ENCODE data around the gene UPP1.

Gene UPP1

DNA sequence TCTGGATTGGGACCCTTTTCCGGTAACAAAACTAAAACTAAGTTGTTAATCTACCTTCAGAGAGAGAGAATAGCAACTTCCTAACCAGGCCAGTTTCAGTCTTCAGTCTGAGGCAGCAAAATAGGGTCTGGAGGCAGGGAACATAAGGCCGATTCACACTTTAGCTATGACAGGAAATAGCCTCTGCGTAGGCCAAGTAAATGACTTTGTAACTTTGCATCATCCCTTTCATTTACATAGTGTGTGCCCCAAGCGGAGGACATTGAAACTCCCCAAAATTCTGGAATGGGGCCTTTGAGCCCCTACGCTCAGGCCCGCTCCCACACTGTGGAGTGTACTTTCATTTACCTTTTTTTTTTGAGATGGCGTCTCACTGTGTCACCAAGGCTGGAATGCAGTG is 1.7 kb upstream of the UPP1 start:
- DNase-seq: peak; percentile 28

DNA sequence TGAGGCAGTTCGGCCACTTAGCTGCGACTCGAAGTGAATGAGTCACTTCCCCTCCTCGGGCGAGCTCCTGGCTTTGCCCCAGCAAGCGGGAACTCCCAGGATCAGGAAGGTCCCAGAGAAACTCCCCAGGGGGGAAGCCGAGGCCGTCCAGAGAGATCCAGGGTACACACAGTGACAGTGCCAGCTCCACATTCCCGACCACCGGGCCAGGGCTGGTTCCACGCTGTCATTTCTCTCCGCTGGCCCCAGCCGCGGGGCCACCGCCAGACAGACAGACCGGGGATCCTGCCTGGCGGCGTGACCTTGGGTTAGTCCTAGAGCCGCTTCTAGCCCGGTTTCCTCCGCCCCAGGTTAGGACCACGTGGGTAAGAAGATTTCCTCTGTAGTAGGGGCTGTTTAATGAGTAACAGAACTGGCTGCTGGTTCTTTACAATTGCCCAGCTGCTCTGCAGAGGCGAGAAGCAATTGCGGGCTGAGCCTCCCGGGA is 463 bp upstream of the UPP1 start:
- DNase-seq: no peak

DNA sequence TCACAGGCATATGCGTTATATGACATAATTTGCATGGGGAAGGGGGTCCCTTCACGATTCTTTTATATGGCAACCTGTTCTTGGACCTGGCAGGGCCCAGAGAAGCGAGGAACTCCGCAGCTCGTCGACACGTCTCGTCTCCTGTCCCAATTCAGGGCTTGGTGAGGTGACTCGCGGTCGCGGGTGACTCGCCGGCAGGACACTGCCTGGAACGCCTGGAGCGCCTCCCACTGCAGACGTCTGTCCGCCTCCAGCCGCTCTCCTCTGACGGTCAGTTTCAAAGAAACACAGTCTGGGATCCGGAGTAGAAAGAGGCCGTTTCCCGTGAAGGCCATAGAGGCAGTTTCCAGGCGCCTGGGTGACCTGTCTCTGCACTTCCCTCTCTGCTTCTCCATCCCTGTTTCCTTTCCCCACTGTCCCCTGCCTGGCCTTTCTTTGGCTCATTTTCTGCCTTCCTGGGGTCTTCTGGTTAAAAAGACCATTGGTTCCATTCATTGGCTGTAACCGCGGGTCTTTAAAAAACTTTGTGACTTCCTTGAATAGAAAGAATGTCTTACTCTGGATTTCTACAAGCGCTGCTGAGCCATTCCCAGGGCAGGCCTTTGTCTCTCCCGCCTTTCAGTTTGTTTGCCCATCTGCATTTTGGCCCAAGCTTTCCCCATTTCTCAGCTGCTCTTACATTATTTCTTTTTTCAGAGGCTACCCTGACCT is 1.2 kb downstream of the UPP1 start:
- no peak for DNase-seq

DNA sequence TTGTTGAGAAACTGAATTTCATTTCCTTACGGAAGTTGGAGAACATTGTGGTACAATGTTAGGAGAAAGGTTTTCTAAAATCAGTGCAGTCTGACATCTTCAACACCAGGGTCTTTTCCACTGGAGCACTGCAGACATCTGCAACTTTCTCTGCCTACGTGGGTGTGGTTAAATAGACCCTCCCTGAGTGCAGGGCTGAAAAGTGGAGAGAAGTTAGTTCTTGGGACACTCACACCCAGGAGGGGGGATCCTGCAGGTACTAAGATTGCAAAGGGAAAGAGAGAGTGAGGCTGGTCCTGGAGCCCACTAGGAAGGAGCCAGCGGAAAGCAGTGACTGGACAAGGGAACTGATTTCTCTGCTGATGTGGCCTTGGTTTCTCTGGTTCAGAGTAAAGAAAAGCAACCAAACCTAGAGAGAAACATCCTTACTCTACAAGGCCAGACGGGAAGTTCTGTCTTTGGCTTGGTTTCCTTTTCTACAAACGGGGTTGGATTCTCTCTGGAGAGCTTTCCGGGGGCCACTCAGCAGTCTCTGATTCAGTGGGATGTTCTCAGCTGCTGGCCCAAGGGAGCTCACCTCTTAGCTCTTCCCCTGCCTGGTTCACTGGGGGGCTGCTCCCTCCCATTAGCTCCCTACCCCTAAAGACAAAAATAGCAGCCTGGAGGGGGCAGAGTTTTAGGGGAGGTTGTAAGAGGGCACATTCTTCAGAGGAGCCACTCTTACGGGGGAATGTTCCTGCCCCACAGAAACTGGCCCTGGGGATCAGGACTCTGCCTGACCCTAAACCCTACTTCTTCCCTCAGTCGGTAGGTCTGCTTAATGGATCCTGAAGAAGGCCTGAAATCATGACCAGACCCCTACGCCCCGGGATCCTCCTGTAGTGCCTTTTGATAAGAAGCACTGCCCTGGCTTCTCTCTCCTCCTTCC is 2.7 kb downstream of the UPP1 start:
- DNase-seq: no peak

DNA sequence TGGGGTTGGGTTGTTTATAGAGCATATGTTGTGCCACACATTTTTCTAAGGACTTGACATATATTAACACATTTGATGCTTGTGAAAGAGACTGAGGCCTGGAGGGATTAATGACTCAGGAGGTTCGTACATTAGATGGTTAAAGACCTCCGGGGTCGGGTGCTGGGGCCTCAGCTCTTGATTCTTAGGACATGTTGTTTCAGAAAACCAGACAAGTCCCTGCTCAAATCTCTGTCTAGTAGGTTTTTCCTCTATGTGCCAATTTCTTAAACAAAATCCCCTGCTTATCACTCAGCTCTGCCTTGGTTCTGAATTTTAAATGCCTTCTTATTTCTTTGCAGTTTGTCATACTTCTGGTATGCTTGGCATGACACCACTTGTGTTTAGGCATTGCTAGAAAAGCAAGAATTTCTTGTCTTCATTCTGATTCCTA is 5.8 kb downstream of the UPP1 start:
- no peak for DNase-seq

DNA sequence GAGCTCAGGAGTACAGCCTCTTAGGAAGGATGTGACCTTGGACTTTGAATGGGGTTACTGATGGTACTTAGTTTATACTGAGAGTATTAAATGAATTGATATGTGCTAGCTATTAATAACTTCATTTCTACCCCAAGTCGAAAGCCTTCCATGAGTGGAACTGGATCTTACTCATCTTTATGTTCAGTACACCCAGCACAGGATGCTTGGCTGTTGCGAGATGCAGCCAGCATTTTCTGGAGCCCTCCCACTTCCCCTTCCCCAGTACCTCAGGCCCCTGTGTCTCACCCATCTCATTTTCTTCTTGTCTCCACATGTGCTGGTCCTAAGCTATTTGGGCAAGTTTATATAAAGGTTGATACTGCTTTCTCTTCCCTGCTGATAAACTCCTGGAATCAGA is 7.2 kb downstream of the UPP1 start:
- DNase-seq: peak; percentile 36

DNA sequence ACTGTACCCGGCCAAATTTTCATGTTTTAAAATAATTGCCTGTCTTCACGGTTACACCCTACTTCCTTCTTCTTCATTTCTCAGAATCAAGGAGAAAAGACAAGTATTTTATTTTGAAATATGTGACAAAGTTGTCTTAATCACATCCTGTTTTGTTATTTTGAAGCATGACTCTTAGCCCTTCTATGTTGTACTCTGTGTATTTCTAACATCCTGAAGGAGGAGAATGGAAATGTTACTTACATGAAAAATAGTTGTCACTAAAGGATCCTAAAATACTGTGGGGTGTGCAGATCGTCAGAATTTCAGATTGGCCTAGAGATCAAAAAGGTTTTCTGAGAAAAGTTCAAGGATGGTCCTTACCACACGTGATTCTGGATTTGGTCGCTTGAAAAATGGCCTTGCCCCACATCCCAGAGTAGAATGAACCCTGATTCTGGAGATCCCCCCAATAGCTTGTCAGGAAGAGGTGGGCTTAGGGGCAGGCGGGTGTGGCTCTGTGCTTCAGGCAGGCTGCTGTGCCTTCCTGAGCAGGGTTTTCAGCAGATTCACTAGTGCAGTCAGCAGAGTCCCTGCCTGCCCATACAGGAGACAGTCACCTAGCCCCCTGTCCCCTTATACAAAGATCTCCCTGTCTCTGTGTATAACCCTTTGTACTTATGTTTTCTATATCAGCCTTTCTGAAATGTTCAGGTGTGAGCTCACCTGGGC is 8.6 kb downstream of the UPP1 start:
- DNase-seq: no peak

DNA sequence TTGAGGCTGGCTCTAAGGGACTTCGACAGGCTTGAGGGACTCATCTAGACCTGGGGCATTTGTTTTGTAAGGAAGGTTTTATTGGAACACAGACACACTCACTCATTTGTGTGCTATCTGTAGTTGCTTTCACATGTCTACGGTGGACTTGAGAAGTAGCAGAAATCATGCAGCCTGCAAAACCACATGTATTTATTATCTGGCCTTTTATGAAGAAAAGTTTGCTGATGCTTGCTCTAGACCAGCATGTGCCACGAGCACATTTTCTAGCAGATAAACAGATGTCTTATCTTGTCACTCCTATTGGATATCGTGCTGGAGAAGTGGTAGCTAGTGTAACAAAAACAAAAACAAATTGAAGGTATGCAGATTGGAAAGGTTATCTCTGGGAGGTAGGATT is 9.8 kb downstream of the UPP1 start:
- DNase-seq: no peak

DNA sequence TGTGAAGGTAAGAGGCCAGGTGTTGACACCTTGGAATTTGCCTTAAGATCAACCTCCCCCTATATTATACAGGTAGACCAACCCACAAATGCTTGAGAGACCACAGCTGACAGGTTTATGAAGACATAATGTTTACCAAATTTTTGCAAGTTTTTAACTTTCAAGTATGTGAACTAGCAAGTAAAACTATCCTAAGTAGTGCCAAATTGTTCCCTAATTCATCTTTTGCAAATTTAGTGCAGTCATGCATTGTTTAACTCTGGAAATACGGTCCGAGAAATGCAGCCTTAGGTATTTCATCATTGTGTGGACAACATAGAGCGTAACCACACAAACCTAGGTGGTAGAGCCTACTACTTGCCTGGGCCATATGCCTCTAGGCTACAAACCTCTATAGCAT is 10.7 kb downstream of the UPP1 start:
- DNase-seq: no peak

DNA sequence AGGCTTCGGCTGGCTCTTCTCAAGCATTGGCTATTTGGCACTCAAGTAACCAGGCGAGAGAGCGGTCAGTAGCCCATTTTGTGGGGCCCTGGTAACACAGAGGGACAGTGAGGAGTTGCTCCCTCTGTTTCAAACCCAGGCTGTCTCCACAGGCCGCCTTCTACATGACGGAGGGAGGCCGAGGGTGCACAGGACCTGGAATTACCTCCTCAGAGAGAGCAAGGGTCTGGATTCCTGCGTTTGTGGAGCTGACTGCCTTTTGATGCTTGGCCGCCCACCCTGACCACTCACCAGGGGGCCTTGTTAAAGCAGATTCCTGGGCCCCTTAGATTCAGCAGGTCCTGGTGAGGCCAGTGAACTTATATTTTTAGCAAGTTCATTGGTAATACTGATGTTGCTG is 12.3 kb downstream of the UPP1 start:
- DNase-seq: no peak

DNA sequence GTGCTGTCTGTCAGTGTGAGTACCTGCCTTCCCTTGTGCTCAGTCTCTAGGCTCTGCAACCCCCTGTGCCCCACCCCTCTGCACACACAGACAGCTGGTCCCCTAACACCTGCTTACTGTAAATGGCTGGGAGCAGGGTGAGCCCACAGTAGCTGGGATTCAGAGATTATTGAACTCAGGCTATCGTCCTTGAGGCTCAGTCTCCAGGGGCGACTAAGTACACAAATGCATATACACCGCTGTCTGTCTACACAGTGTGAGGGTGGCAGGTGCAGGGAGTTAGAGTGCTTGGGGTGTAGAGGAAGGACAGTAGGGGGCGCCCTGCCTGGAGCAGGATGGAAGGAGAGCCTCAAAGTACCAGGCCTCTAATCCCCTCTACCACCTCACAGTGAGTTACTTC is 12.9 kb downstream of the UPP1 start:
- no peak for DNase-seq

DNA sequence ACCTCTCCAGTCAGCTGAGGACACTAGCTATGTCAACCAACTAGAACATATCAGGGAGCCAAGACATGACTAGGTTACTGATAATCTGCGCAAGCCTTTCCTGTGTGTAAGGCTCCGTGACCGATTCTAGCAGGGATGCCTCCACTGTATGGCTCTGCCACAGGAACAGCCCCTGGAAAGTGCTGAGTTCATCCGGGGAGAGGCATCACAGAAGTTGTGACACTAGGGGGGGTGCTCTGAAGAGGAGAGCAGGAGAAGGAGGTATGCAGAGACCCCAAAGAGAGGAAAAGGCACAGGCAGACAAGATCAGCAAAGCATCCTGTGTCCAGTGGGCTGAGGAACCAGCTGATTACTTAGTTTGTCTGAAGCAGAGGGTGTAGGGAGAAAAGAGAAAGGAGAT is 13.5 kb downstream of the UPP1 start:
- no peak for DNase-seq

DNA sequence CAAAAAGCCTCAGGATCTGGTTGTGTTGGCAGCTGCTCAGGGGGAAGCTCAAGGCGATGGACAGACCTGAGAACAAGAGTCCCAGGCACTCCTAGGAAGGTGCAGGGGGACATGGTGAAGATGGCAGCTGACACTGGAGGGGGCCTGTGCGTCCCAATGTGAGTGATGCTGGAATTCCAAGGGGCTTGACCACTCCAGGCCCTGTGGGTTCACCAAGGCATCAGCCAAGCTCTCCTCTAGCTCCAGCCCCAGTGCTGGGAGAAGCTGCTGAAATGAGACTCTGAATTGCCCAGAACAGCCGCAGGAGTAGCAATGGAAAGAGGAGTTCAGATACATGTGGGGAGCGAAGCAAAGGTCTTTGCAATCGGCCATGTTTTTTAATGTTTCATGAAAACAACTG is 16.0 kb downstream of the UPP1 start:
- DNase-seq: no peak

DNA sequence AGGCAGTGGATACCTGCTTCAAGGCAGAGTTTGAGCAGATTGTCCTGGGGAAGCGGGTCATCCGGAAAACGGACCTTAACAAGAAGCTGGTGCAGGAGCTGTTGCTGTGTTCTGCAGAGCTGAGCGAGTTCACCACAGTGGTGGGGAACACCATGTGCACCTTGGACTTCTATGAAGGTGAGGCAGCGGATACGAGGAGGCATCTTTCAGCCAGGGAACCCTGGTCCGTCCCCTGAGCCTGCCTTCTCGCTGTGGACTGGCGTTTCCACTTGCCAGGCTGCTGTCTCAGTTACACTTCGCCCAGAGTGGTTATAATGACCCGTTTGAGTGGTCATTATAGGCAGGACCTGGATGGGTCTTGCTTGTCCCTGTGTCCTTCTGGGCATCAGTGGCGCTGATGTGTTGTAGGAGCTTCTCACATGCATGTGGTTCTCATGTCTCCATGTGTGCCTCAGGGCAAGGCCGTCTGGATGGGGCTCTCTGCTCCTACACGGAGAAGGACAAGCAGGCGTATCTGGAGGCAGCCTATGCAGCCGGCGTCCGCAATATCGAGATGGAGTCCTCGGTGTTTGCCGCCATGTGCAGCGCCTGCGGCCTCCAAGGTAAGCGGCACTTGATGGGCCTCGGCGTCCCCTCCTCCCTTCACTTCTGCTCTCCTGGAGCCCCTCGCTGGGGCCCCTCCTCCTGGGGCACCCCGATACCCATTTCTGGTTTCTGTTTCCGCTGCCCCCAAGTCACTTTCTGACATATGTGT is 18.0 kb downstream of the UPP1 start:
- DNase-seq: no peak

DNA sequence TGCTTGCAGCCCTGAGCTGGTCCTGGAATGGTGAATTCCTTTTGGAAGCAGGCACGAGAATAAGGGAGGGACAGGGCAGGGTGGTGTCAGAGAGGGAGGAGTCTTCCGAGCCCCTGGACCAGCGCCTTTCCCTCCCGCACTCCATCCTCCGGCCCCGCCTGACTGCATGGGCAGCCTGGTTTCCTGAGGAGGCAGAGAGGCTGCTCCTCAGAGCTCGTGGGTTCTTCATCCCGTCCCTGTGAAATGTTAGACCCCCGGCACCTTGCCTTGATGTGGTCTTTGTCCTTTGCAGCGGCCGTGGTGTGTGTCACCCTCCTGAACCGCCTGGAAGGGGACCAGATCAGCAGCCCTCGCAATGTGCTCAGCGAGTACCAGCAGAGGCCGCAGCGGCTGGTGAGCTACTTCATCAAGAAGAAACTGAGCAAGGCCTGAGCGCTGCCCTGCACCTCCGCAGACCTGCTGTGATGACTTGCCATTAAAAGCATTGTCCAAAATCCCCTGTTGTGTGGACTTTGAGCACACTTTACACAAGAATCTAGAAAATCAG is 18.9 kb downstream of the UPP1 start:
- DNase-seq: no peak

DNA sequence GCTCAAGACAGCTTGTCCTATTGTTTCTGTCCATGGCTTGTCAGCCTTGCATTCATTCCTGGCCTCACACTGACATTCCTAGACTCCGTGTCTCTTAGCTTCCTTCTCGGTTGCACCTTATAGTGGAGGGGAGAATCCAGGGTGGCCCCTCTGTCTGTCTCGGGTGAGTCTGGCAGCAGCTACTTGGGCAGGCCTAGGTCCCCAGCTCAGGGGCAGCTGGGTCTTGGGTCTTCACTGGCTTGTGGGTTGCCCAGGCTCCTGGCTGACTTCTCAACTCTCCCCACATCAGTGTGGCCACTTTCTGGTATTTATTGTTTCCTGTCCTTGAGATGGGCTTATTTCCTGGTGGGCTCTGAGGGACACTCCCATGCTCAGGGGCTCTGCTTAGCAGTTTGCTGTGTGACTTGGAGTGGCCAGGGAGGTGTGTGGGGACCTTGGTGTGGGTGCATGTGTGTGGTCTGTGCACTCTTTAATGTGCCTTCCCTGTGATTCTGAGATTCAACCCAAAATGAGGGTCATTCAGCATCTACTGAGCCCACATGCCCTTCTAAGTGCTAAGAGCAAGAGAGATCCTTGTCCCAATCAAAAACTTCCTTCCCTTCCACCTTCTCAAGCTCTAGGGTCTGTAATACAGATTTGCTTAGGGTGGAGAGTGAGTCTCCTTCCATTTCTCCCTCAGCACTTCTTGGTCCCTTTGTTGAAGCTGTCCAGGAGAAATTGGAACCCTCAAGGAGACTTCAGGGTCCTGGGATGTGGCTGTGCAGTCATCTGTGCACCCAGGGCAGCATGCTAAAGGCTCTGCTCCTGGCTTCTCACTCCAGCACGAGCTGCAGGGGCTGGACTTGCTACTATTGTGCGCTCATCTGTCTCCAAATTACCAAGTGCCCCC is 20.1 kb downstream of the UPP1 start:
- no peak for DNase-seq

DNA sequence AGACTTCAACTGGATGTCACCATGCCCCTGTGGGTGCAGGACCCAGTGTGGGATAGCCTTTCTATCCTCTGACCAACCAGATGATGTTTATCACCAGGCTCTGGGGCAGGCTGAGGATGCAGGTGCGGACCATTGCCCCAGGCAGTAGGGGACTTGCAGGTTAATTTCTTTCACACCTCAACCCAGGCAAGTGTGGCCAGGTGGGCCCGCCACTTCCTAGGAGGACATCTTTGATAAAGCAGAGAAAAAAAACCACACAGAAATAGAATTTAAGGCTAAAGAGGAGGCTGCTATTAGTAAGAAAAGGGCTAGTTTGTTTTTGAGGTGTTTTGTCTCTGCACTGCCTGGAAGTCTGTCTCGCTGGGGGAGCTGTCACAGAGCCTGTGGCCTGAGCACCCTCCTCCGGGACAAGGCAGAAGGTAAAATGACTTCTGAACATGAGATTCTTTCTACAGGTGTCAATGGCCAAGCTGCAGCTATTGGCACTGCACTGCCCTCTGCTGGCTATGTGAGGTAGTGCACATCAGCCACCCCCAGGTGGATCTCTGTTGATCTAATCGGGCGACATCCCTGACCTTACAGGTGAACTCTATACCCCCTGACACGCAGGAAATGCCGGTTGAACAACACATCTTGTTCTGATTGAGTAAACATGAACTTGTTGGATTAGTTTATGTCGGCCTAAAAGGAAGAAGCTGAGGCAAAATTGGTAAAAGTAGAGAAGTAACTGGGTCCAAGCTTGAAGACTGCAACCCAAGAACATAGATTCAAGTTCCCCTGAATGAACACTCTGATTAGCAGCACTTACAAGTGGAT is 21.0 kb downstream of the UPP1 start:
- peak; percentile 90 for DNase-seq

DNA sequence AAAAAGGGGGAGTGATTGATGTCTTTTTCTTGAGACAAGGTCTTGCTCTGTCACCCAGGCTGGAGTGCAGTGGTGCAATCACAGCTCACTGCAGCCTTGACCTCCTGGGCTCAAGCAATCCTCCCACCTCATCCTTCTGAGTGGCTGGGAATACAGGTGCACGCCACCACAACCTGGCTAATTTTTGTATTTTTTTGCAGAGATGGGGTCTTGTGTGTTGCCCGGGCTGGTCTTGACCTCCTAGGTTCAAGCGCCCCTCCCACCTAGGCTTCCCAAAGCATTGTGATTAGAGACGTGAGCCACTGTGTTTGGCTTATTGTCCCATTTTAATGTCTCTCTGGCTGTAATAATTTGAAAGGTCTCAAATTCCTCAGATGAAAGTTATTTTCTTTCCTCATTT is 21.8 kb downstream of the UPP1 start:
- DNase-seq: no peak

DNA sequence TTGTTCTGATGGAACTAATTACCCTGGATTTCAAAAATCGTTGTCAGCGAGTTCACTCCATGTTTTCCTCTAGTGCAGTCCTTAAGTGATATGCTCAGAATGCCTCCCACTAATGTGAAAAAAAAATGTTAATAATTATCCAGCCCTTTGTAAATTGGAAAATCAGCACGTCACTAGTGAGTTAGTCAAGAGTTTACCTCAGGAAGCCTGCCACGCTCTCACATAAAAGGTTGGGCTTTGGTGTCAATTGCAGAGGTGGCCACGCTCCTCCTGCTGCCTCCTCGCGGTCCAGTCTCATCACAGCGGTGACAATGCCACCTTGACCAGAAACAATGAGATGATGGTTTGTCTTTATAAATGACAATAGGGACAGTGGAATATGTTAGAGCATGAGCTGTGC is 22.5 kb downstream of the UPP1 start:
- no peak for DNase-seq

DNA sequence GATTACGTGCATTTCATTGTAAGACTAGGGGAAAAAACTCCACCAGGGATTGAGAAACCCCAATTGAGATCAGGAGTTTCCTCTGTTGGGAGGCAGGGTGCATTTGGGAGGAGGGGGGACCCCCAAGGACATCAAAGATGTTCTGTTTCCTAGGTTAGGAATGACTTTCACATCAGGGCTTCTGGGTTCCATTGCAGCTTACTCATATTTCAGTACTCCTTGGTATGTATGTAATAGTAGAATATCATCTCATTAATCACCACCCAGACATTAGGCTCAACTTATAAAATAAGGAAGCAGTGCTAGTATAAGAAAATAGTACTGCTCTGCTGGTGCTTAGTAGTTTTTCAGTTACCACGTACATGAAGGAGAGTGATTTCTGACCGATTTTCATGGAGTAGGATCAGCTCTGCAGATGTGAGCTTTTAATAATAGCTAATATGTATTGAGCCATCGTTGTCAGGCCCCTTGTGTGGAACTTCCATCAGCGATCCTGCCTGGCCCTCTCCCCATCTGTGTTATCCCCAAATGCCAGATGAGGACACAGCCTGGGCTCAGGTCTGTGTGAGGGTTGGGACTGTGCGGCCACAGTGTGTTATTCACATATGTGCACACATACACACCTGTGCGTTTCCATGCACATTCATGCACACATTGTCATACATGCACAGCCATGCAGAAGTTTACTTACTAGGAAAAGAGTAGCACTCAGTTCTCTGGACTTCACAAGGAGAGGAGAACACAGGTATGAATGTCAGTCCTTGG is 23.5 kb downstream of the UPP1 start:
- DNase-seq: no peak
